ENCODE results near the gene AMBRA1.

- no peak for TF ChIP-seq CTCF (IDR thresholded peaks at IDR 0.05; ENCODE audit: insufficient read depth, low read length, poor library complexity, severe bottlenecking)
- TF ChIP-seq EZH2phosphoT487 (conservative IDR thresholded peaks at IDR 0.05; ENCODE audit: low read length) = no peak
Measured at GRCh38 chr11:46588915-46589314, 4.9 kb downstream of the AMBRA1 start.
